PC-3 (cell line): ENCODE data around the gene LCNL1.

Source experiments
- EZH2 ChIP-seq: fragments of 300-600 bp; sonication (generic); IDR thresholded peaks from one replicate; pipeline ENCODE4 v1.6.1; 2017; ENCODE audit warnings: antibody characterized with exemption, mild to moderate bottlenecking, low read length; ENCODE audit not compliant: unreplicated experiment
- TF ChIP-seq, protein P1 (sequence below): fragments of 300-600 bp; sonication (generic); conservative IDR thresholded peaks from 2 replicates; pipeline ENCODE4 v1.5.1; 2017; ENCODE audit warnings: antibody characterized with exemption, low read depth, mild to moderate bottlenecking, low read length

DNA sequence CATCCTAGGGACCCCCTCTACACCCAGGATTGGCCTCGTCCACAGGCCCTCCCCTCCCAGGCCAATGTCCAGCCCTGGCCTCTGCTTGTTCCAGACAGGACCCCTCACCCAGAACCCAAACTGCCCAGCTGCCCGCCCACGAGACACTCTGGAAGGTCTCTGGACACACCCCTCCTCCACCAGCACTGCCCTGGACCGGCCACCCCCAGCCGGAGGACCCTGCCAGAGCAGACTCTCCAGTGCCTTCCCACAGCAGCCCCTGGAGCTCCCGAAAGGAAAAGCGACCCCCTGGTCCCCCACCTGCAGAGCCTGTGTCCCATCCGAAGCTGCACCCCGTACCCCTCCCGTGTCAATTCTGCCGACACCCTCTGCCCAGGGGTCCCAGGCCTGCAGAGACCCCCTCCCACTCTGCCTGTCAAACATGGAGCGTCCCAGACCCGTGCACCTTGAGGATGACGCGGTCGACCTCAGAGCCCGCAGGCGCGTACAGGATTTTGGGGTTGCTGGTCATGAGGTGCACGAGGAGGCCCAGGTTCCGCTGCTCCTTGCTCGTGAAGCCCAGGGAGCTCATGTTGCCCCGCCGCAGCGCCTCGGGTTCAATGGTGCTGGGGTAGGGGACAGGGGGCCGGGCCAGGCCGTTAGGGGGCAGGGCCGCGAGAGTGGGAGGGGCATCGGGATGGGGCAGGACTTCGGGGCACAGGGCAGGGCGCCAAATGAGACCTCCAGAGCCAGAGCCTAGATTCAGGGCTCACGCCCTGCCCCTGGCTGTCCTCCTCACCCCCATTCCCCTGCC is 37.3 kb downstream of the LCNL1 start:
- TF ChIP-seq, protein P1, sequence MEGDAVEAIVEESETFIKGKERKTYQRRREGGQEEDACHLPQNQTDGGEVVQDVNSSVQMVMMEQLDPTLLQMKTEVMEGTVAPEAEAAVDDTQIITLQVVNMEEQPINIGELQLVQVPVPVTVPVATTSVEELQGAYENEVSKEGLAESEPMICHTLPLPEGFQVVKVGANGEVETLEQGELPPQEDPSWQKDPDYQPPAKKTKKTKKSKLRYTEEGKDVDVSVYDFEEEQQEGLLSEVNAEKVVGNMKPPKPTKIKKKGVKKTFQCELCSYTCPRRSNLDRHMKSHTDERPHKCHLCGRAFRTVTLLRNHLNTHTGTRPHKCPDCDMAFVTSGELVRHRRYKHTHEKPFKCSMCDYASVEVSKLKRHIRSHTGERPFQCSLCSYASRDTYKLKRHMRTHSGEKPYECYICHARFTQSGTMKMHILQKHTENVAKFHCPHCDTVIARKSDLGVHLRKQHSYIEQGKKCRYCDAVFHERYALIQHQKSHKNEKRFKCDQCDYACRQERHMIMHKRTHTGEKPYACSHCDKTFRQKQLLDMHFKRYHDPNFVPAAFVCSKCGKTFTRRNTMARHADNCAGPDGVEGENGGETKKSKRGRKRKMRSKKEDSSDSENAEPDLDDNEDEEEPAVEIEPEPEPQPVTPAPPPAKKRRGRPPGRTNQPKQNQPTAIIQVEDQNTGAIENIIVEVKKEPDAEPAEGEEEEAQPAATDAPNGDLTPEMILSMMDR = no peak
- no peak for TF ChIP-seq EZH2
